Measurements from ENCODE around the gene MYL3. TPM values are rescaled to one million over a fixed set of nuclear protein-coding genes. Genes with fewer than 3 reads are reported as not detected.

MYL3 gene
- total RNA-seq, 1 donor = 1.7 TPM

GRCh38 chr3:46871222-46871621, 8.0 kb upstream of the MYL3 start:
- H3K4me3 ChIP-seq (ENCODE audit: low read depth, low read length) = no peak overlapping the region
- no peak for TF ChIP-seq CTCF (IDR thresholded peaks at IDR 0.05; ENCODE audit: insufficient read depth, low read depth, low read length)
- peak; percentile 57 for DNase-seq (ENCODE audit: low read depth)

GRCh38 chr3:46870651-46871050, 7.4 kb upstream of the MYL3 start:
- no peak overlapping the region for H3K4me3 ChIP-seq (ENCODE audit: low read depth, low read length)
- TF ChIP-seq CTCF (IDR thresholded peaks at IDR 0.05; ENCODE audit: insufficient read depth, low read depth, low read length) = no peak

GRCh38 chr3:46869440-46869839, 6.2 kb upstream of the MYL3 start:
- no peak for TF ChIP-seq CTCF (IDR thresholded peaks at IDR 0.05; ENCODE audit: insufficient read depth, low read depth, low read length)
- no peak for DNase-seq (ENCODE audit: low read depth)
- H3K4me3 ChIP-seq (ENCODE audit: low read depth, low read length) = no peak overlapping the region

More at GRCh38 chr3:46870651-46871050, 7.4 kb upstream of the MYL3 start:
- DNase-seq (ENCODE audit: low read depth) = no peak

- TF ChIP-seq CTCF (IDR thresholded peaks at IDR 0.05; ENCODE audit: insufficient read depth, low read depth, low read length) = no peak
- no peak for DNase-seq (ENCODE audit: low read depth)
These were observed 5.7 kb upstream of the MYL3 start for GRCh38 chr3:46868948-46869347.

GRCh38 chr3:46868287-46868686, 5.0 kb upstream of the MYL3 start:
- DNase-seq (ENCODE audit: low read depth) = no peak
- H3K4me3 ChIP-seq (ENCODE audit: low read depth, low read length) = no peak overlapping the region
- no peak for TF ChIP-seq CTCF (IDR thresholded peaks at IDR 0.05; ENCODE audit: insufficient read depth, low read depth, low read length)

More at GRCh38 chr3:46868948-46869347, 5.7 kb upstream of the MYL3 start:
- H3K4me3 ChIP-seq (ENCODE audit: low read depth, low read length) = no peak overlapping the region

- H3K4me3 ChIP-seq (ENCODE audit: low read depth, low read length) = no peak overlapping the region
- TF ChIP-seq CTCF (IDR thresholded peaks at IDR 0.05; ENCODE audit: insufficient read depth, low read depth, low read length) = no peak
- DNase-seq (ENCODE audit: low read depth) = peak; percentile 32
These were observed 4.3 kb upstream of the MYL3 start for GRCh38 chr3:46867550-46867898.

Measured in fibroblast of villous mesenchyme (primary cell).